GM18520 (cell line): Measurements from ENCODE around the gene THSD4.
"Not testable (repeated sequence)": the region's sequence is repeated elsewhere in the genome, so short reads cannot be mapped to it uniquely, and the experiment has no call there.

Source experiments
- ATAC-seq: cut with Tn5 transposase; IDR thresholded peaks from one replicate; pipeline ENCODE4 v1.9.1; 2021; ENCODE audit not compliant: unreplicated experiment

The THSD4 gene

GRCh38 chr15:71319424-71319823 is 204.2 kb downstream of the THSD4 start:
- ATAC-seq = not testable (repeated sequence)

DNA sequence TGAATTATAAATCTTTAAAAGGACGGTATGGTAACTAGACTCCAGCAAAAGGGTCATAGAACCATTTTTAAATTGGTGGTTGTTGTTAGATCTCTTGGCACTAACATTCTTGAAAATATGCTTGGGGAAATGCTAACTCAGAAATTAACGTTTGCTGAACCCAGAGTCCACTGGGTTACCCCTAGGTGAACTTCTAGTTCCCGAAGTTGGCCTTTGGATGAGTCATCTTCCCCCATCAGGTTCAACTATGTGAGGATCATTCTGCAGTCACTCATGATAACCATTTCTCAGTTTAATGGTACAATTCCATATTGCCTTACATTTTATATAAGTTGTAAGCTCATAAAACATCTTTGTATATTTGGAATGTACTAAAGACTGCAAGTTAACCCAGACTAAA is 204.7 kb downstream of the THSD4 start:
- ATAC-seq = no peak

DNA sequence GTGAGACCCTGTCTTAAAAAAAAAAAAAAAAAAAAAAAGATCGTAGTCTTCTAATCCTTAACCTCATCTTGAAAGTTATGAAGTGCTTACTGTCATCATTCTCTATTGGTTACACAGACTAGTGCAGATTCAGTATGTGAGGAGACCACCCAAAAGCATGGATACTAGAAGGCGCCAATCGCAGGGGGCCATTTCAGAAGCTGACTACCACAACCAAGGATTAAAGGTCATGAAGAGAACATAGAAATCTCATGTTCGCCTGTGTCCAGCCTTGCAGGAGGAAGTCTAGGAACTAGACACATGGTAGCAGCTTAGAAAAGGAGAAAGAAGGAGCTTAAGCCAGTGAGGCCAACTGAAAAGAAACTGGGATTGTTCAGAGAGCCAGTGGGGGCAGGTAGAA is 207.8 kb downstream of the THSD4 start:
- no peak for ATAC-seq

DNA sequence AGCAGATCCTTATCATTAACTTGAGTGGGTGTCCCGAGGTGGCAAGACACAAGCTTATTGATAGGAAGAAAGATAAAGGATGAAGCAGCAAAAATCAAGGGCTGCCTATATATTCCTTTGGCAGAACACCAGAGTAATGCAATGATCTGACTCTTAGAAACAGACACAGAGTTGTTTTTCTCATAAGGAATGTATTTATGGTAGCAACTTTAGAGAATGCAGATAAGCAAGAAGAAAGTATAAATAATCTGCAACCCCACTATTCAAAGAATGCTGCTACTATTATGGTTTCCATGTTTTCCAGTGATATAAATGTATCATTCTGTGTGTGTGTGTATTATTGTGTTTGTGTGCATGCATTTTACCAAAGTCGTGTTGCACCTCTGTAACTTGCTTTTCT is 208.3 kb downstream of the THSD4 start:
- no peak for ATAC-seq

- ATAC-seq = no peak
These were observed 210.2 kb downstream of the THSD4 start for GRCh38 chr15:71325481-71325880.

DNA sequence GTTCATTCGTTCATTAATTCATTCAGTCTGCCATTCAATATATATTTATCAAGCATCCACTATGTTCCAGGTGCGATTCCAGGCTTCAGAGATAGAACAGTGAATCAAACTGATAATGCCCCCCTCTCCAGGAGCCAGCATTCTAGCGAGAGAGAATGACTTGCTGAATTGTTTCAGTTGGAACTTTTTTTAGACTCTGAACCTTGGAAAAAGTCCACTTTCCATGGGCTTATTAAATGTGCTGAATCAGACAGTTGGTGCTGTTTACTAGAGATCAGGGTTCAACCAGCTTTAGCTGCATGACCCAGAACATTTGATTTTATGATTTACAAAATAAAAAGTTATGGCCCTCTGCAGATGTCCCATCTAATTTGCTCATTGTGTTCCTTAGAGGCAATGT is 213.2 kb downstream of the THSD4 start:
- ATAC-seq = no peak

DNA sequence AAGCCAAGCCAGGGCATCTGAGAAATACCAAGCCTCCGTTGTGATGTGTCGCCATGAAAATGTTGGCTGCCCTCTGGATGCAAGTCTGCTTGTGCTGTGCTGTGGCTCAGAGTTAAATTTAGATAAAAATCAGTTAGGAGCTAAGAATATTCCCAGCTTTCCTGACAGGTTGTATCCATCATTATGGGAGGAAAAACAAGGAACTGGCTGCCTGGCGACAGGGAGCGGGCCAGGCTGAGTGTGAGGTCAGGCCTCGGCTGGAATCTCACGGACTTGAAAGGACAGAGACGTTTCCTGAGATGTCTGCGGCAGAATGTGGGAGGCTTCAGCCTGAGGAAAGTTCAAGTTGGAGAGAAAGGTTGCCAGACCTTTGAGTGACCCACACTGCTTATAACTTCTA is 213.8 kb downstream of the THSD4 start:
- ATAC-seq = no peak

GRCh38 chr15:71329497-71330260 is 214.4 kb downstream of the THSD4 start:
- no peak for ATAC-seq

- no peak for ATAC-seq
These were observed 215.4 kb downstream of the THSD4 start for GRCh38 chr15:71330638-71331162.

DNA sequence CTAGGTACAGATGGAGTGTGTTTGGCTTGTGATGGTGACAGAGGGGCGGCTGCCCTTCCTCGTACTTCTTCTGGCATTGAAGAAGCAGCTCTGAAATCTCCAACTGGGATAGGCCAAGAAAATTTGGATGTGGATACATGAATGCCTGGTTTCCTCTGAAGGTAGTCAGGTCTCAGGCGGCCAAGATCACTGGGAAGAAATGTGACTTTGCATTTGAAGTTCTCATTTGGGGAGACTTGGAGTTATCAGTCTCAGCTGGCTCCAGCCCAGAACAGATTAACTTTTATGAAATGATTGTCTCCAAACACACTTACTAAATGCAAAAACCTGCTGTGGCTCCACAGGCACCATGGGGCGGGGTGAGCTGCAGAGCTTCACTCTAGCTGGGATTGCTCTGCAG is 215.9 kb downstream of the THSD4 start:
- ATAC-seq = no peak

GRCh38 chr15:71332431-71333004 is 217.2 kb downstream of the THSD4 start:
- ATAC-seq = no peak

DNA sequence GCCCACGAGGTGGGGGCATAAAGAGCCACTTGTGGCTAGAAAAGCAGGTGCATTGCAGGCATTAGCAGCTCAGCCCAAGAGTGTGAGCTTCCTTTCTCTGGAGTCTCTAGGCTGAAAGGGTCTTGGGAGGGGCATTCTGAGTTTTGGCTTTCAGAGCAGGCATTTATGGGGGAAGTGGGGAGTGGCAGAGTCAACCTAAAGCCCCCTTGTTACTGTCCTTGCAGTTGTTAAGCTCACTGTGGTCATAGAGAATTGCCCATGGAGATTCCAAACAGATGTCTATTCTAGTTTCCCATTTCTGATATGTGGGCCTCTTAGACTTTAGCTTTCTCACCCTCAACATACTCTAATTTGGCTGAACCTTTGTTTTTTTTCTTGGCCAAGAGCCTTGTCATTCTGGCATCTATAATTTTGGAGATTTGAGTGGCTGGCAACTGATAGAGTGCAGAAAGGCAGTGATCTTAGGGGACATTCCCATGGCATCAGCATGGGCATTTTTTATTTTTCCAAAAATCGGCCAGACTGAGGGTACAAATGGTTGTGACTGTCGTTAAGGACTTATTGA is 217.9 kb downstream of the THSD4 start:
- ATAC-seq = no peak

- ATAC-seq = no peak
These were observed 218.6 kb downstream of the THSD4 start for GRCh38 chr15:71333839-71334238.

- no peak for ATAC-seq
These were observed 219.2 kb downstream of the THSD4 start for GRCh38 chr15:71334434-71334833.

GRCh38 chr15:71334873-71335272 is 219.6 kb downstream of the THSD4 start:
- ATAC-seq = no peak

DNA sequence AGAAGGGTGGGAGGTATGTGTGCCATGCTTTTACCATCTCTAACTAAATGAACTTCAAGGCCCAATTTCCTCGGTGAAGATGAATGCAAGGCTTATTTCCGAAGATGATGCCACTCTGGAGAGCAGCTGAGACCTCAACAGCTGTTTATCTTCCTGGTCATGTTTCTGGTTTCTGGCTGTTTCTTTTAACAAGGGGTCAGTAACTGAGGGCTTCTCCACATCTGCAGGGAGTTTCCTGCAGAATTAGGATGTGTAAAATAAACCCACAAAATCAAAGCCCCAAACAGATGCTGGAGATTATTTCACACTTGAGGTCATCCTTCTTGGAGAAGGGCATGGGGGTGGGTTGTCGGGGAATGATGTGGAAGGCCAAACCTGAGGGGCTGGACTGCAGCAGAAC is 220.3 kb downstream of the THSD4 start:
- no peak for ATAC-seq

GRCh38 chr15:71336671-71337070 is 221.4 kb downstream of the THSD4 start:
- ATAC-seq = no peak

- no peak for ATAC-seq
These were observed 222.1 kb downstream of the THSD4 start for GRCh38 chr15:71337197-71337845.

DNA sequence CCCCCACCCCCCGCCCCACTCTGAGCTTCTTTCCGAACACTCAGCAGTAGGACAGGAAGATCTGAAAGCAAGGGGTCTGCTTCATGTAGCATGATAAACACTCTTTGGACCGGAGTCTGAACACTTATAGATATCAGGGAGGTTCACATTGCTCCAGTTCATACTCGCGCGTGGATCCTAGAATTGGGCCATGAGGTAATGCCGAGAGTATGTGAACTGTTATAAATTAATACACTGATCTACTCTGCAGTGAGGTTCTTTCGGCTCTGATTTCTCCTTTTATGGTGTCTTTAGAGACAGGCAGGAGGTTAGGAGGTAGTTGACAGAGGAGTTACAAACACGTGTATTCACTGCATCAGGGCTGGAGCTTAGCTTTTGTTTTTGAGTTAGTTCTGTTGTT is 223.0 kb downstream of the THSD4 start:
- no peak for ATAC-seq

- no peak for ATAC-seq
These were observed 223.7 kb downstream of the THSD4 start for GRCh38 chr15:71338827-71339542.
